AG04450 (cell line): ENCODE results near the gene ACSL1. TPM values are rescaled to one million over a fixed set of nuclear protein-coding genes. Genes with fewer than 3 reads are reported as not detected.

Experiments
- CTCF ChIA-PET: fragments of 300-600, 350-600 bp; formaldehyde crosslinking; extraction: SDS; loops from one replicate; lab custom pipeline; 2022; ENCODE audit warnings: antibody characterized with exemption, inconsistent platforms; lab: Charles Lee
- POLR2A ChIA-PET: fragments of 350-600 bp; formaldehyde crosslinking; extraction: SDS; loops from one replicate; lab custom pipeline; 2021; ENCODE audit warnings: antibody characterized with exemption, inconsistent platforms; lab: Yijun Ruan, JAX
- DNase-seq: peaks from one replicate; pipeline ENCODE4 v3.0.0-alpha.2; 2011; ENCODE audit warnings: low read depth, low spot score
- H3K27ac ChIP-seq: one replicate; pipeline ENCODE4 v1.5.1; 2012; ENCODE audit warnings: low read depth, low read length, control low read depth
- H3K27me3 ChIP-seq: one replicate; pipeline ENCODE4 v1.6.0; 2012; ENCODE audit warnings: low read length; ENCODE audit not compliant: control insufficient read depth, insufficient read depth
- H3K4me3 ChIP-seq: 2 replicates; pipeline ENCODE4 v1.5.1; 2011; ENCODE audit warnings: mild to moderate bottlenecking, low read depth, low read length, control low read depth
- H3K9me3 ChIP-seq: 2 replicates; pipeline ENCODE4 v1.5.1; 2012; ENCODE audit warnings: low read length; ENCODE audit not compliant: control insufficient read depth, insufficient read depth
- CTCF ChIP-seq: IDR thresholded peaks from 2 replicates; pipeline ENCODE4 v1.5.1; 2011; ENCODE audit warnings: low read depth, low read length, control low read depth, inconsistent platforms
- polyA plus RNA-seq: library from polyadenylated mRNA; depleted of rRNA; stranded (reverse); fragments of >200 nt; gene quantifications from 2 replicates; pipeline ENCODE4 v1.2.3, GENCODE V29; 2011

The ACSL1 gene
- polyA plus RNA-seq, 1 experiment: 23.9 TPM

GRCh38 chr4:184769141-184769765 lies 56.5 kb downstream of the ACSL1 start:
- DNase-seq: no peak
- no peak overlapping the region for H3K4me3 ChIP-seq

DNA sequence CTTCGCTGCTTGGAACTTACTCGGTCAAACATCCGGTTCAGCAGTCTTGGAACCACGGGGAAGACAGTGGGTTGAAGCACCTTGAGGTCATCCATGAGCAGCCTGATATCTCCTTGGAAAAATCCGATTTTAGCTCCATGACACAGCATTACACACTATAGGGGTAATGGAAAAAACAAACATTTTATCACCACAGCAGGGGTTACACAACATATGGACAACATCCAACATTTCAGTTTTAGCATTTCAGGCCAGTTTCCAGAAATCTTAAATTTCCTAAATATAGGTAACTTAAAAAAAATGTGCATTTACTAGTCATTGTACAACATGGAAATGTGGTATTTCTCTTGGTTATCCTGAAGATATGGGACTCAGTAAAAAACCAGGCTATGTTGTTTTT lies 57.5 kb downstream of the ACSL1 start:
- H3K4me3 ChIP-seq: no peak overlapping the region
- CTCF ChIA-PET: interaction anchor here (1.4 kb wide), 1 partner anchor 23 kb away, joined by 4 read pairs; no protein-coding TSS in a partner anchor
- no peak overlapping the region for H3K27ac ChIP-seq
- H3K9me3 ChIP-seq: no peaks in the 10 kb centered on the region
- POLR2A ChIA-PET: no interaction called here
- no peaks in the 10 kb centered on the region for H3K27me3 ChIP-seq
- TF ChIP-seq CTCF: no peak
- no peak for DNase-seq

More at GRCh38 chr4:184769141-184769765, 56.5 kb downstream of the ACSL1 start:
- POLR2A ChIA-PET: no interaction called here
- TF ChIP-seq CTCF: no peak
- CTCF ChIA-PET: no interaction called here
- Histone ChIP-seq H3K27ac (no peak overlapping the region), H3K27me3 (no peaks in the 10 kb centered on the region), H3K9me3 (no peaks in the 10 kb centered on the region)

GRCh38 chr4:184766446-184766845 lies 59.3 kb downstream of the ACSL1 start:
- POLR2A ChIA-PET: no interaction called here
- no peak overlapping the region for H3K4me3 ChIP-seq

DNA sequence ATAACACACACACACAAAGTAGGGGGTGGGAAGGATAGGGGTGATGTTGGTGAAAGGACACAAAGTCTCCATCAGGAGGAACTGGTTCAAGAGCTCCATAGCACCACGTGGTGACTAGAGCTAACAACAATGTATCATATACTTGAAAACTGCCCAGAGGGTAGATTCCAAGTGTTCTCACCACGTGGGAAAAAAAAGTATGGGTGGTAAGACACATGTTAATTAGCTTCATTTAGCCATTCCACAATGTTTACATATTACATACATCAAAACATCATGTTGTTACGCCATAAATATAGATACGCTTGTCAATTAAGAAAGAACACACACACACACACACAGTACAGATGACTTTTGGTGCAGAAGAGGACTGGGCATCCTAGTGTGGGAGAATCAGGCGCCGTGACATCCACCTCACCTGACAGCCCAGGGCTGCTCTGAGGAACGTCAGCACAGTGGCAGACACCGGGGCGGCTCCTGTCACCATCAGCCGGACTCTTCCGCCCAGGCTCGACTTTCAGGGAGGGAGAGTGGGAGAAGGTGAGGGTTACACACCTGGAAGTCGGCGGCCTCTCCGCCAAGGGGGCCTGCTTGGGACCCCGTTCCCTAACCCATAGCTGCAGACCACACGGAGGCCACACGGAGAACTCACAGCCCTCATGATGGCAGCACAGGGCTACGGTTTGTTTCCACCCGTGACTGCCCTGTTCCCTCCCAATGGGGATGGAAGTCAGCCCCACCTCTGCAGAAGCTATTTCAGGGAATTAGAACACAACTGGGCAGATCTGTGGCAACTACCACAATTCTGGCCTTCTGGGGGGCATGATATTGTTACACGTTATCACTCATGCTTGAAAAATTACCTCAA lies 60.1 kb downstream of the ACSL1 start:
- H3K27me3 ChIP-seq: no peaks in the 10 kb centered on the region
- TF ChIP-seq CTCF: no peak
- no peak overlapping the region for H3K27ac ChIP-seq
- no peak for DNase-seq
- ChIA-PET CTCF (no interaction called here), POLR2A (no interaction called here)
- H3K9me3 ChIP-seq: no peaks in the 10 kb centered on the region
- no peak overlapping the region for H3K4me3 ChIP-seq

More at GRCh38 chr4:184766446-184766845, 59.3 kb downstream of the ACSL1 start:
- no peaks in the 10 kb centered on the region for H3K9me3 ChIP-seq
- CTCF ChIA-PET: no interaction called here
- no peaks in the 10 kb centered on the region for H3K27me3 ChIP-seq
- DNase-seq: no peak
- no peak overlapping the region for H3K27ac ChIP-seq
- no peak for TF ChIP-seq CTCF

GRCh38 chr4:184764601-184765000 lies 61.2 kb downstream of the ACSL1 start:
- Histone ChIP-seq H3K27me3 (no peaks in the 10 kb centered on the region), H3K9me3 (no peaks in the 10 kb centered on the region), H3K27ac (no peak overlapping the region), H3K4me3 (no peak overlapping the region)
- POLR2A ChIA-PET: no interaction called here
- CTCF ChIA-PET: interaction anchor here (1.5 kb wide), 1 partner anchor 19 kb away, joined by 5 read pairs; no protein-coding TSS in a partner anchor
- no peak for TF ChIP-seq CTCF
- no peak for DNase-seq
